CD14-positive monocyte (primary cell): ENCODE data around the gene GPS2. TPM values are rescaled to one million over a fixed set of nuclear protein-coding genes. Genes with fewer than 3 reads are reported as not detected.
A peak's percentile ranks its signal among the peaks of the same experiment; 100 is the strongest.

Source experiments
- DNase-seq, 3 donors: peaks; one replicate each; pipeline ENCODE4 v3.0.0-alpha.2; 2011 to 2022
- H2AFZ ChIP-seq: 2 replicates; pipeline ENCODE4 v1.6.0; 2012; ENCODE audit warnings: mild to moderate bottlenecking, low read depth, low read length, inconsistent platforms; ENCODE audit not compliant: insufficient read depth, poor library complexity, severe bottlenecking
- H3K27ac ChIP-seq, 2 donors: 1 replicate in 1 of 2; 2 replicates in 1 of 2; pipeline ENCODE4 v1.5.1; 2012 to 2013; ENCODE audit warnings: low read length in 2 of 2, control low read depth in 1 of 2, inconsistent platforms in 1 of 2, low read depth in 1 of 2, mild to moderate bottlenecking in 1 of 2
- H3K27me3 ChIP-seq, 2 donors: one replicate each; pipeline versions ENCODE4 v1.6.0 to v1.6.1; 2011 to 2013; ENCODE audit warnings: low read length in 2 of 2; ENCODE audit not compliant: control insufficient read depth in 2 of 2, insufficient read depth in 2 of 2
- H3K36me3 ChIP-seq, 2 donors: replicated peaks in 1 of 2; 1 replicate in 1 of 2; 2 replicates in 1 of 2; pipeline versions ENCODE4 v1.5.1 to v1.6.1; 2012 to 2013; ENCODE audit warnings: low read length in 2 of 2, control low read depth in 1 of 2, inconsistent platforms in 1 of 2, mild to moderate bottlenecking in 1 of 2; ENCODE audit not compliant: insufficient read depth in 2 of 2, control insufficient read depth in 1 of 2
- H3K4me1 ChIP-seq, 2 donors: 1 replicate in 1 of 2; 2 replicates in 1 of 2; pipeline versions ENCODE4 v1.5.1 to v1.6.1; 2012 to 2013; ENCODE audit warnings: low read length in 2 of 2, control low read depth in 1 of 2, inconsistent platforms in 1 of 2, mild to moderate bottlenecking in 1 of 2, moderate library complexity in 1 of 2; ENCODE audit not compliant: insufficient read depth in 2 of 2, control insufficient read depth in 1 of 2
- H3K4me2 ChIP-seq: replicated peaks from 2 replicates; pipeline ENCODE3; 2012; ENCODE audit warnings: low read length, moderate library complexity, mild to moderate bottlenecking; ENCODE audit not compliant: poor library complexity, severe bottlenecking; ENCODE audit errors: extremely low read depth
- H3K4me3 ChIP-seq, 3 experiments: fragments of 200-600 bp in 1 of 3; sonication (generic) in 1 of 3; replicated peaks in 1 of 3; 1 replicate in 2 of 3; 2 replicates in 1 of 3; pipeline ENCODE4 v1.5.1; 2011 to 2013; ENCODE audit warnings: low read length in 3 of 3, mild to moderate bottlenecking in 3 of 3, control low read depth in 2 of 3, low read depth in 2 of 3, inconsistent platforms in 1 of 3, moderate library complexity in 1 of 3
- H3K79me2 ChIP-seq: 2 replicates; pipeline ENCODE4 v1.6.0; 2012; ENCODE audit warnings: mild to moderate bottlenecking, control low read depth, inconsistent platforms, low read length, moderate library complexity; ENCODE audit not compliant: insufficient read depth
- H3K9ac ChIP-seq: 2 replicates; pipeline ENCODE4 v1.6.0; 2017; ENCODE audit warnings: low read length, mild to moderate bottlenecking; ENCODE audit not compliant: insufficient read depth, poor library complexity, severe bottlenecking
- H3K9me3 ChIP-seq, 2 donors: replicated peaks in 1 of 2; 1 replicate in 1 of 2; 2 replicates in 1 of 2; pipeline versions ENCODE4 v1.5.1 to v1.6.1; 2012 to 2013; ENCODE audit warnings: low read length in 2 of 2, control low read depth in 1 of 2; ENCODE audit not compliant: control insufficient read depth in 1 of 2, insufficient read depth in 1 of 2
- H4K20me1 ChIP-seq: 2 replicates; pipeline ENCODE4 v1.6.0; 2012; ENCODE audit warnings: mild to moderate bottlenecking, low read length, control low read depth, moderate library complexity; ENCODE audit not compliant: insufficient read depth
- H3K27ac Mint-ChIP-seq, 7 donors: one replicate each; pipeline ENCODE4 v1.8.0; 2020; ENCODE audit warnings: mild to moderate bottlenecking in 7 of 7, mixed read lengths in 7 of 7, moderate library complexity in 6 of 7, inconsistent platforms in 2 of 7
- H3K27me3 Mint-ChIP-seq, 3 donors: one replicate each; pipeline ENCODE4 v1.8.0; 2021 to 2022; ENCODE audit warnings: low read depth in 3 of 3, mild to moderate bottlenecking in 3 of 3, mixed read lengths in 3 of 3, moderate library complexity in 3 of 3, inconsistent platforms in 1 of 3
- H3K36me3 Mint-ChIP-seq, 2 donors: one replicate each; pipeline ENCODE4 v1.8.0; 2020; ENCODE audit warnings: mixed read lengths in 2 of 2, inconsistent platforms in 1 of 2, mild to moderate bottlenecking in 1 of 2
- H3K4me1 Mint-ChIP-seq: one replicate; pipeline ENCODE4 v1.8.0; 2020; ENCODE audit warnings: mild to moderate bottlenecking, mixed read lengths
- H3K4me3 Mint-ChIP-seq, 2 donors: one replicate each; pipeline ENCODE4 v1.8.0; 2020; ENCODE audit warnings: mild to moderate bottlenecking in 2 of 2, mixed read lengths in 2 of 2, moderate library complexity in 1 of 2
- H3K9me3 Mint-ChIP-seq, 7 donors: one replicate each; pipeline ENCODE4 v1.8.0; 2020 to 2022; ENCODE audit warnings: mixed read lengths in 7 of 7, mild to moderate bottlenecking in 6 of 7, moderate library complexity in 6 of 7, inconsistent platforms in 2 of 7
- WGBS: methylation state at CpG from one replicate; pipeline ENCODE4 v1.1.5; 2013; ENCODE audit warnings: missing lambda C conversion rate; ENCODE audit not compliant: insufficient coverage; 5-methylcytosine and 5-hydroxymethylcytosine counted together
- intact Hi-C, 2 donors: fragments of 100-400 bp; cut with micrococcal nuclease; formaldehyde crosslinking; loops; one replicate each; pipeline versions ENCODE4 v1.15.0 to v1.15.1; 2023
- polyA plus RNA-seq, 3 donors: library from polyadenylated mRNA; depleted of rRNA in 1 of 3; unstranded in 2 of 3; stranded (reverse) in 1 of 3; fragments of 300-500 nt in 2 of 3; fragments of >200 nt in 1 of 3; fragmentation: Illumina TruSeq in 2 of 3; gene quantifications; 1 replicate in 2 of 3; 2 replicates in 1 of 3; pipeline ENCODE4 v1.2.3, GENCODE V29; 2012 to 2021
- TF ChIP-seq, protein P1 (sequence below): fragments of 200-600 bp; IDR thresholded peaks from one replicate; pipeline ENCODE4 v1.8.0; 2022; ENCODE audit warnings: antibody characterized with exemption, mild to moderate bottlenecking

Gene GPS2
- polyA plus RNA-seq, 3 donors = 53.5 to 162 (median 59.6) TPM

DNA sequence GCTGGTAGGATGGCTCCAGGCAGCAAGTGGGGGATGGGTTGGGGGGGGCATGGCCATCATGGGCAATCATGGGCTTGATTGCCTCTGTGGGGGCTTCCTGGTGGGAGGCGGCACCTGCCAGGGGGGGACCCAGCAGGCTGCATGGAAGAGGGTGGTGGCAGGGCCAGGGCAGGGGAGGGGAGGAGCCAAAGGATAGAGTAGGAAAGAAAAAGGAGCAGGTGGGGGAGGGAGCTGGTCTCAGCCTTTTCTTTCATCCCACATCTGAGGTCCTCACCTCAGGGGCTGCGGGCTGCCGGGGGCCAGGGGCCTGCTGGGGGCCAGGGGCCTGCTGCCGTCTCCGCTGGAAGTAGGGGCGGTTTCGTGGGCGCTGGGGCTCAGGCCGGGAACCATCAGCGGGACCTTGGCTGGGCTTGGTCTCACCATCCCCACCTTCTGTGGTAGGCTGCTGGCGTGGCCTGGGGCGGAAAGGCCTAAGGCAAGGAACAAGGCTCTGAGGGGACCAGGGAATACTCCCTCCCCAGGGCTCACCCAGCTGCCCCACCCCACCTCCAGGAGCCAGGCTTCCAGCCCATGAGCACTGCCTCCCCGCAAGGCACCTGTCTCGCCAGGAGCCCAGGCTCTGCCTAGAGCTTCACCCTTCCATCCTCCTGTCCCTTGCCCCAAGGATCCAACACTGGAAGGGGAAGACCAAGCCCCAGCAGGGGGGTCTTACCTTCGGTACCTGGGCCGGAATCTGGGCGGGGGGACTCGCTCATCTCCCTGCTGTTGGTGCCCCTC, 25.7 kb downstream of the GPS2 start:
- Mint-ChIP-seq H3K27ac (peak overlapping the region in 2 of 7 donors; percentile 30 to 33), H3K4me1 (peaks cover 5% of the 10 kb centered on the region), H3K9me3 (peaks cover 0 to 11% (median 9%) of the 10 kb centered on the region in 7 donors)

DNA sequence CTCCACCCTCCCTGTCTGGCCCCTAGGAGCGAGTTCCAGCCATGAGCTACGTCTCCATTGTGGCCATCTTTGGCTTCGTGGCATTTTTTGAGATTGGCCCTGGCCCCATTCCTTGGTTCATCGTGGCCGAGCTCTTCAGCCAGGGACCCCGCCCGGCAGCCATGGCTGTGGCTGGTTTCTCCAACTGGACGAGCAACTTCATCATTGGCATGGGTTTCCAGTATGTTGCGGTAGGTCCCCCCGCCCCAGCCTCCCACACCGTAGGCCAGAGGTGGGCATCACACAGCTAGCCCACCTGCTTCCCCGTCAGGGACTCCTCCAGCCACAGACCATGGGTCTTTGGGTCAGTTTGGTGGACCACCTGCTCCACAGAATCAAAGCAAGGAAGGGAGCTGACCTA, 29.5 kb downstream of the GPS2 start:
- no peak overlapping the region for H3K27ac ChIP-seq
- no peaks in the 10 kb centered on the region for H3K9me3 ChIP-seq
- H3K27me3 ChIP-seq = peaks cover 13 to 52% of the 10 kb centered on the region in 2 donors
- H4K20me1 ChIP-seq = no peaks in the 10 kb centered on the region
- intact Hi-C loops = no loop called here
- Mint-ChIP-seq H3K36me3 (peaks cover 0 to 5% of the 10 kb centered on the region in 2 donors), H3K9me3 (peaks cover 0 to 15% (median 2%) of the 10 kb centered on the region in 7 donors), H3K27me3 (peaks cover 64 to 83% (median 68%) of the 10 kb centered on the region in 3 donors), H3K27ac (no peak overlapping the region), H3K4me3 (peak overlapping the region in 1 of 2 donors; percentile 5), H3K4me1 (peaks cover 26% of the 10 kb centered on the region)
- TF ChIP-seq, protein P1, sequence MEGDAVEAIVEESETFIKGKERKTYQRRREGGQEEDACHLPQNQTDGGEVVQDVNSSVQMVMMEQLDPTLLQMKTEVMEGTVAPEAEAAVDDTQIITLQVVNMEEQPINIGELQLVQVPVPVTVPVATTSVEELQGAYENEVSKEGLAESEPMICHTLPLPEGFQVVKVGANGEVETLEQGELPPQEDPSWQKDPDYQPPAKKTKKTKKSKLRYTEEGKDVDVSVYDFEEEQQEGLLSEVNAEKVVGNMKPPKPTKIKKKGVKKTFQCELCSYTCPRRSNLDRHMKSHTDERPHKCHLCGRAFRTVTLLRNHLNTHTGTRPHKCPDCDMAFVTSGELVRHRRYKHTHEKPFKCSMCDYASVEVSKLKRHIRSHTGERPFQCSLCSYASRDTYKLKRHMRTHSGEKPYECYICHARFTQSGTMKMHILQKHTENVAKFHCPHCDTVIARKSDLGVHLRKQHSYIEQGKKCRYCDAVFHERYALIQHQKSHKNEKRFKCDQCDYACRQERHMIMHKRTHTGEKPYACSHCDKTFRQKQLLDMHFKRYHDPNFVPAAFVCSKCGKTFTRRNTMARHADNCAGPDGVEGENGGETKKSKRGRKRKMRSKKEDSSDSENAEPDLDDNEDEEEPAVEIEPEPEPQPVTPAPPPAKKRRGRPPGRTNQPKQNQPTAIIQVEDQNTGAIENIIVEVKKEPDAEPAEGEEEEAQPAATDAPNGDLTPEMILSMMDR = no peak
- DNase-seq = no peak
- H3K79me2 ChIP-seq = no peaks in the 10 kb centered on the region
- no peak overlapping the region for H3K4me2 ChIP-seq
- no peaks in the 10 kb centered on the region for H3K36me3 ChIP-seq
- H3K4me3 ChIP-seq = no peak overlapping the region
- H2AFZ ChIP-seq = no peak overlapping the region
- no peak overlapping the region for H3K9ac ChIP-seq
- over 99% methylated on average over 10 of the region's 12 CpGs for whole genome bisulfite sequencing
- peaks cover 21 to 25% of the 10 kb centered on the region in 2 donors for H3K4me1 ChIP-seq

More for the DNA sequence above, 25.7 kb downstream of the GPS2 start:
- no peak overlapping the region for H3K27ac ChIP-seq
- peaks cover 0 to 13% of the 10 kb centered on the region in 2 donors for H3K9me3 ChIP-seq
- H3K4me2 ChIP-seq = no peak overlapping the region
- peaks cover 0 to 4% of the 10 kb centered on the region in 2 donors for H3K36me3 Mint-ChIP-seq
- WGBS = 94% methylated on average over 16 of the region's 18 CpGs
- no peak overlapping the region for H3K9ac ChIP-seq
- TF ChIP-seq, protein P1 = no peak
- H3K36me3 ChIP-seq = no peaks in the 10 kb centered on the region
- H2AFZ ChIP-seq = no peak overlapping the region
- peaks cover 67 to 83% (median 67%) of the 10 kb centered on the region in 3 donors for H3K27me3 Mint-ChIP-seq
- intact Hi-C loops = loop anchor here in 1 of 2 donors (5.0 kb wide), 1 partner anchor 247 kb away; the partner anchor contains the start of gene SLC16A11
- H4K20me1 ChIP-seq = no peaks in the 10 kb centered on the region
- H3K79me2 ChIP-seq = no peaks in the 10 kb centered on the region
- DNase-seq = no peak
- H3K4me3 ChIP-seq = no peak overlapping the region
- H3K4me3 Mint-ChIP-seq = no peak overlapping the region
- peaks cover 18 to 52% of the 10 kb centered on the region in 2 donors for H3K27me3 ChIP-seq
- H3K4me1 ChIP-seq = peaks cover 4 to 9% of the 10 kb centered on the region in 2 donors
